ENCODE data around the gene ARHGDIA. TPM values are rescaled to one million over a fixed set of nuclear protein-coding genes. Genes with fewer than 3 reads are reported as not detected.

ARHGDIA gene
- total RNA-seq, 1 donor from 2014 or later: 135 TPM

- DNase-seq (ENCODE audit: low read depth, low spot score): no peak
These were observed 35.5 kb upstream of the ARHGDIA start for GRCh38 chr17:81906476-81907218.

DNA sequence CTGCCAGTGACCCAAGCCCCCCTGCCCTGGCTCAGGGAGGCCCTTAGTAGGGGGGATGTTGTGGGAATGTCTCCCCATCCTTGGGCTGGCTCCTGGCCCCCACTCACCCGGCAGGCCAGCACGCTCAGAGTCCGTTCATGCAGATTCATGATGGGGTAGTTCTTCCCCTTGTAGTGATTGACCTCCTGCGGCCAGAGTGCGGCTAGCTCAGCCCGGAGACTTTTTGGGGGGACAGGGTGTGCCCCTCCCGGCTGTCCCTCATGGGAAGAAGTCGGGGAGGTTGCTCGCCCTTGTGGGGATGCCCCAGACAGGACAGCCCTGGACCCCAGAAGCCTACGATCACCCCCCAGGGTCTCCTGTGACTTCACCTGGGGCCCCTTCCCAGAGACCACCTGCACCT lies 34.9 kb upstream of the ARHGDIA start:
- no peak for DNase-seq (ENCODE audit: low read depth, low spot score)

DNA sequence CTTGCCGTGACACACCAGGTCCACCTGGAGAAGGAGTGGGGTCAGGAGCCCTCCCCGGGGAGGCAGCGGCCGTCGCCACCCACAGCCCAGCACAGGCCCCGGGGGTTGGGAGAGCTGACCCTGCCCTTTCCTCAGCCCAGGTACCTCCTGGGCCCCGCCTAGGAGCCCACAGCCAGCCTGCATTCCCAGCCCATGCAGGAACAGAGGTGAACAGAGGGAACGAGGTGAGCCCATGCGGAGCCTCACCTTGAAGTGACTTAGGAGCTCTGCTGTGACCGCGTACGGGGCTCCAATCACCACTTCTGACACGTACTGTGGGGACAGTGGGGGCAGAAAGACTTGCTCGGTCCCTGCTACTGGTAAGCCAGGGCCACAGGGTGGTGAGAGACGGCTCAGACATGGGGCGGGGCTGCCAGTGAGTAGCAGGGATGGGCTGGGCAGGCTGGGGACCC lies 34.3 kb upstream of the ARHGDIA start:
- DNase-seq (ENCODE audit: low read depth, low spot score): no peak

DNA sequence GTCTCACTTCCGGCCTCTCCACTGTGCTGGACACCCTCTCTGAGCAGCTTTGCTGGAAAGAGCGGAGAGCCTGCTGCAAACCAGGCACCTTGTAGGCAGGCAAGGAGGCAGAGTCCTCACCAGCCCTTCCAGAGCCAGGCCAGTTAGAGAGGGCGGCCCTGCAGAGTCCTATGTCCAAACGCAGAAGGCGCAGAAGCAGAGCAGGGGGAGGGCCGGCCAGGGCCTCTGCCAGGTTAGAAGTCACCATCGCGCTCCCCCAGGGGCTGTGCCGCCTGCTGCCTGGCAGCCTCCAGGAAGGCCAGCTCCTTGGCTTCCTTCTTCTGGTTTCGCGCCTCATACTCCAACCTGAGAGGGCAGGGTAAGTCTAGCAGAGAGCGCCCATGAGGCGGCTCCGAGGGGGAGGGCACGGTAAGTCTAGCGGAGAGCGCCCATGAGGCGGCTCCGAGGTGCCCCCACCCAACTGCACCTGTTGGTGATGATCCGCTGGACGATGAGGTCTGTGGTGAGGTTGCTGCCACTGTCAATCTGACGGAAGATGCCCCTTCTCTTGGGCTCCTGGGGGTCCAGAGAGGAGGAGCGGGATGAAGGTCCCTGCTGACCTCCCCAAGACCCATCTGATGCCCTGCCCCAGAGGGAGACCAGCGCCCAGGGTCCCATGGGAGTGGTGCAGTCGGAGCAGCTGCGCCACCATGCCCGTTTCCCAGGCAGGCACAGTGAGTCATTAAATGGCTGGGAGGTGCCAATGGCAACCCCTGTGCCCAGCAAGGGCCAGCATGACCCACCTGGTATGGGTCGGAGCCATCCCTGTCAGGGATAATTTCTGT lies 33.7 kb upstream of the ARHGDIA start:
- DNase-seq (ENCODE audit: low read depth, low spot score): no peak

- no peak for DNase-seq (ENCODE audit: low read depth, low spot score)
These were observed 32.9 kb upstream of the ARHGDIA start for GRCh38 chr17:81903896-81904599.

GRCh38 chr17:81903415-81903831 lies 32.3 kb upstream of the ARHGDIA start:
- no peak for DNase-seq (ENCODE audit: low read depth, low spot score)

GRCh38 chr17:81902653-81903414 lies 31.7 kb upstream of the ARHGDIA start:
- no peak for DNase-seq (ENCODE audit: low read depth, low spot score)

DNA sequence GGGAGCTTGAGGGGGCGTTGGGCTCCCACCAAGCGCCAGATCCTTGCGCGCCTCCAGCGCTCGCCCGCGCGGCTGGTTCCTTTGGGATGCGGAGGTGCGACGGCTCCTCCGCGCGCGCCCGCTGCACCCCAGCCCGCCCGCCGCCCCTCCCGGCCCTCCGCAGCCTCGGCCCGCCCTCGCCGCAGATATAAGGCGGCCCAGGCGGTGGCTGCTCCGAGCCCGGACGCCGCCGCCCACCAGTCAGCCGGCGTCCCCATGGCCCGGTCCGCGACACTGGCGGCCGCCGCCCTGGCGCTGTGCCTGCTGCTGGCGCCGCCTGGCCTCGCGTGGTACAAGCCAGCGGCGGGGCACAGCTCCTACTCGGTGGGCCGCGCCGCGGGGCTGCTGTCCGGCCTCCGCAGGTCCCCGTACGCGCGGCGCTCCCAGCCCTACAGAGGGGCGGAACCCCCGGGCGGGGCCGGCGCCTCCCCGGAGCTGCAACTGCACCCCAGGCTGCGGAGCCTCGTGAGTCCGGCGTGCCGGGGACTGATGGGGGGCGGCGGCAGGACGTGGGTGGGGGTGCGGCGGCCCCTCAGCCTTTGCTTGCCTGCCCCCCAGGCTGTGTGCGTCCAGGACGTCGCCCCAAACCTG lies 31.0 kb upstream of the ARHGDIA start, which contains the start of gene NPB:
NPB (plus strand) TSS at position 216 of the 630 bp plus-strand sequence; CDS start at position 256, 40 bp downstream.
- DNase-seq (ENCODE audit: low read depth, low spot score): no peak

- DNase-seq (ENCODE audit: low read depth, low spot score): no peak
These were observed 30.3 kb upstream of the ARHGDIA start for GRCh38 chr17:81901167-81902022.

GRCh38 chr17:81900181-81900820 lies 29.2 kb upstream of the ARHGDIA start:
- DNase-seq (ENCODE audit: low read depth, low spot score): no peak

GRCh38 chr17:81899514-81900166 lies 28.5 kb upstream of the ARHGDIA start:
- no peak for DNase-seq (ENCODE audit: low read depth, low spot score)

GRCh38 chr17:81898885-81899284 lies 27.7 kb upstream of the ARHGDIA start:
- DNase-seq (ENCODE audit: low read depth, low spot score): no peak

GRCh38 chr17:81898029-81898866 lies 27.1 kb upstream of the ARHGDIA start:
- no peak for DNase-seq (ENCODE audit: low read depth, low spot score)

GRCh38 chr17:81895400-81895799 lies 24.3 kb upstream of the ARHGDIA start:
- DNase-seq (ENCODE audit: low read depth, low spot score): no peak

DNA sequence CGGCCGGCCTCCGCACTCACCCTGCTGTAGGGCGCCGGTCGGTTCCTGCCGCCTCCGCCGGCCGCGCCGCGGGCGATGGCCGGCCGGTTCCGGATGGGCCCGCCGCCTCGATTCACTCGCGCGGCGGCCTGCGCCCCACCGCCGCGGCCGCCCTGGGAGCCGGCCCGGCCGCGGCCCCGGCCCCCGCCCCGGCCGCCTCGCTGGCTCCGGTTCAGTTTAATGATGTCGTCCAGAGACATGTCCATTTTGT lies 20.1 kb upstream of the ARHGDIA start:
- no peak for DNase-seq (ENCODE audit: low read depth, low spot score)

GRCh38 chr17:81890447-81891302 lies 19.5 kb upstream of the ARHGDIA start:
- no peak for DNase-seq (ENCODE audit: low read depth, low spot score)

DNA sequence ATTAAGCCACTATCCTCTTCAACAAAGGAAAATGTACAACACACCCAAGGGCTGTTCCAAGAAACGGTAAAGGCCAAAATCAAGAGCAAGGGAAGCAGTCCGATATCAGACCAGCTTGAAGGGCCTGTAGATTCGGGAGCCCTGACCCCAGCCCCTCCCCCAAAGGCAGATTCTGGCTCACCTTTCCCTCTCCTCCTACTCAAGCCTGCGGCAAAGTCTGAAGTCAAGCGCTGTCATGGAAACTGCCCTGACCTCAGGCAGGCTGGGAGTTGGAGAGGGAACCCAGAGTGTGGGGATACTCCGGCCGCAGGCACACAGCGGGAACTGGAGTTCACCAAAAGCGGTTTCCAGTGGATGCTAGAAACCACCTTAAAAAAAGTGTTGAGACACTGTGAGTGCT lies 18.5 kb upstream of the ARHGDIA start:
- DNase-seq (ENCODE audit: low read depth, low spot score): no peak
